NT2/D1 (cell line): ENCODE data around the gene ZNF48.

Experiments
- YY1 ChIP-seq: IDR thresholded peaks from 2 replicates; pipeline ENCODE4 v1.6.1; 2011; ENCODE audit not compliant: insufficient read length, insufficient read depth
- ZNF274 ChIP-seq: IDR thresholded peaks from 2 replicates; pipeline ENCODE4 v1.6.1; 2011; ENCODE audit warnings: mild to moderate bottlenecking, low read depth, low read length

DNA sequence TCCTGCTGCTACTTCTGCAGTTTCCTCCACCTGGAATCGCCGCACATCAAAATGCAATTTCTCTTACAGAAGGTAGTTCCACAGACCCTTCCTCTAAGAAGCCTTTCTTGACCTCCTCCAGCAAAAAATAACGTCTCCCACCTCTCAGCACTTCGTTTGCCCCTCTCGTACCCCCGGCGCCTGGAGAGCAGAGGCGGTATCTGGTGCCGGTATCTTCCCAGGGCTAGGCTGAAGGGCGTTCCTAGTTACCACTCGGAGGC is 34.1 kb downstream of the ZNF48 start:
- TF ChIP-seq ZNF274 (no peak), YY1 (no peak)
